A673 (cell line): ENCODE measurements around the gene SCAF1. TPM values are rescaled to one million over a fixed set of nuclear protein-coding genes. Genes with fewer than 3 reads are reported as not detected.

Source experiments
- BruUV-seq: library from RNA; stranded (reverse); fragments of 400-500 nt; replicated peaks from 2 replicates; lab custom pipeline; 2021; lab: Mats Ljungman, UMichigan
- CTCF ChIA-PET: fragments of 300-600 bp; sonication (Branson Sonifier 250); formaldehyde crosslinking; loops from one replicate; lab custom pipeline; 2022; ENCODE audit warnings: antibody characterized with exemption; lab: Charles Lee
- POLR2A ChIA-PET: fragments of 300-600 bp; sonication (Branson Sonifier 250); formaldehyde crosslinking; loops from one replicate; lab custom pipeline; 2022; ENCODE audit warnings: antibody characterized with exemption; ENCODE audit not compliant: low non-redundant PET; lab: Charles Lee
- DNase-seq: peaks from one replicate; pipeline ENCODE4 v3.0.0-alpha.2; 2015; ENCODE audit warnings: low spot score
- H3K27ac ChIP-seq: fragments of 200-600 bp; sonication (generic); 2 replicates; pipeline ENCODE4 v1.5.1; 2016; ENCODE audit warnings: mixed run types, low read depth, mild to moderate bottlenecking, mixed read lengths, antibody characterized with exemption, low read length; ENCODE audit not compliant: poor library complexity, severe bottlenecking
- H3K27me3 ChIP-seq: fragments of 200-600 bp; sonication (generic); replicated peaks from 2 replicates; pipeline ENCODE4 v1.6.1; 2017; ENCODE audit warnings: mixed run types, low read depth, mild to moderate bottlenecking, mixed read lengths, antibody characterized with exemption, low read length; ENCODE audit not compliant: insufficient read depth, poor library complexity
- H3K36me3 ChIP-seq: fragments of 200-600 bp; sonication (generic); 2 replicates; pipeline ENCODE4 v1.6.1; 2016; ENCODE audit warnings: mixed run types, mild to moderate bottlenecking, mixed read lengths, antibody characterized with exemption, low read length; ENCODE audit not compliant: insufficient read depth, poor library complexity, severe bottlenecking
- H3K4me1 ChIP-seq: fragments of 200-600 bp; sonication (generic); 2 replicates; pipeline ENCODE4 v1.6.1; 2017; ENCODE audit warnings: mixed run types, mild to moderate bottlenecking, mixed read lengths, antibody characterized with exemption, low read length; ENCODE audit not compliant: insufficient read depth, poor library complexity, severe bottlenecking
- H3K4me3 ChIP-seq: fragments of 200-600 bp; sonication (generic); 2 replicates; pipeline ENCODE4 v1.5.1; 2016; ENCODE audit warnings: low read depth, mixed run types, mild to moderate bottlenecking, mixed read lengths, low read length; ENCODE audit not compliant: poor library complexity, severe bottlenecking
- H3K9me3 ChIP-seq: fragments of 200-600 bp; sonication (generic); 2 replicates; pipeline ENCODE4 v1.6.1; 2016; ENCODE audit warnings: mixed run types, low read depth, mild to moderate bottlenecking, mixed read lengths, antibody characterized with exemption, low read length; ENCODE audit not compliant: poor library complexity, severe bottlenecking
- EZH2 ChIP-seq: fragments of 200-600 bp; sonication (generic); IDR thresholded peaks from 2 replicates; pipeline ENCODE4 v1.6.1; 2017; ENCODE audit warnings: borderline replicate concordance, low read depth, mild to moderate bottlenecking, mixed read lengths, antibody characterized with exemption, low read length; ENCODE audit not compliant: poor library complexity, severe bottlenecking
- intact Hi-C: fragments of 100-400 bp; cut with micrococcal nuclease; formaldehyde crosslinking; loops from one replicate; pipeline ENCODE4 v1.10.0; 2022; ENCODE audit not compliant: unreplicated experiment
- total RNA-seq: library from RNA; stranded (reverse); gene quantifications from 2 replicates; pipeline ENCODE4 v1.2.3, GENCODE V29; 2021
- TF ChIP-seq, protein P1 (sequence below): fragments of 300-800, 200-600 bp; sonication (generic); conservative IDR thresholded peaks from 2 replicates; pipeline ENCODE4 v1.5.1; 2017; ENCODE audit warnings: low read depth, mild to moderate bottlenecking, antibody characterized with exemption, low read length, moderate library complexity, mixed read lengths

SCAF1 gene
- total RNA-seq, 1 experiment from 2014 or later, result 98.2 TPM

DNA sequence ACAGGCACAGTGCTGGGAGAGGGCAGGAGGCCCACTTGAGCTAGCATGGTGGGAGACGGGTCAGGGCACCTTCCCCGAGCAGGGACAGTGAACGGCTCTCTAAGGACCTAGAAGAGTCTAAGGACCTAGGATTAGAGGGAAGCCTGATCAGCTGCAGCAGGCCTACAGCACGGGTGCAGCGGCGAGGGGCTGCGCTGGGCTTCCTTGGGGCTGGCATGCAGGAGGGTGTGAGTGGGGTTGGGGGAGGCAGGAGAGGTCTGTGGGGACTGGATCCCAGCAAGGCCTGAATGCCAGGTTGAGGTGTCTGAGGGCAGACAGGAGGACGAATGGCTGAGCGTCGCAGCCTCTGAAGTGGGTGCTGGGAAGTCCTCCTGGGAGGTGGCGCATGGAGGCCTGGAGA lies 3.6 kb downstream of the SCAF1 start:
- no peak overlapping the region for H3K4me3 ChIP-seq
- BruUV-seq, result no TSS peak
- no peaks in the 10 kb centered on the region for H3K9me3 ChIP-seq
- TF ChIP-seq, protein P1, sequence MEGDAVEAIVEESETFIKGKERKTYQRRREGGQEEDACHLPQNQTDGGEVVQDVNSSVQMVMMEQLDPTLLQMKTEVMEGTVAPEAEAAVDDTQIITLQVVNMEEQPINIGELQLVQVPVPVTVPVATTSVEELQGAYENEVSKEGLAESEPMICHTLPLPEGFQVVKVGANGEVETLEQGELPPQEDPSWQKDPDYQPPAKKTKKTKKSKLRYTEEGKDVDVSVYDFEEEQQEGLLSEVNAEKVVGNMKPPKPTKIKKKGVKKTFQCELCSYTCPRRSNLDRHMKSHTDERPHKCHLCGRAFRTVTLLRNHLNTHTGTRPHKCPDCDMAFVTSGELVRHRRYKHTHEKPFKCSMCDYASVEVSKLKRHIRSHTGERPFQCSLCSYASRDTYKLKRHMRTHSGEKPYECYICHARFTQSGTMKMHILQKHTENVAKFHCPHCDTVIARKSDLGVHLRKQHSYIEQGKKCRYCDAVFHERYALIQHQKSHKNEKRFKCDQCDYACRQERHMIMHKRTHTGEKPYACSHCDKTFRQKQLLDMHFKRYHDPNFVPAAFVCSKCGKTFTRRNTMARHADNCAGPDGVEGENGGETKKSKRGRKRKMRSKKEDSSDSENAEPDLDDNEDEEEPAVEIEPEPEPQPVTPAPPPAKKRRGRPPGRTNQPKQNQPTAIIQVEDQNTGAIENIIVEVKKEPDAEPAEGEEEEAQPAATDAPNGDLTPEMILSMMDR, result no peak
- TF ChIP-seq EZH2, result no peak
- CTCF ChIA-PET, result no interaction called here
- H3K27ac ChIP-seq, result peak overlapping the region; percentile 26
- POLR2A ChIA-PET, result no interaction called here
- H3K36me3 ChIP-seq, result peaks cover 42% of the 10 kb centered on the region
- H3K4me1 ChIP-seq, result peaks cover 20% of the 10 kb centered on the region
- no peaks in the 10 kb centered on the region for H3K27me3 ChIP-seq
- intact Hi-C loops, result no loop called here
- no peak for DNase-seq

DNA sequence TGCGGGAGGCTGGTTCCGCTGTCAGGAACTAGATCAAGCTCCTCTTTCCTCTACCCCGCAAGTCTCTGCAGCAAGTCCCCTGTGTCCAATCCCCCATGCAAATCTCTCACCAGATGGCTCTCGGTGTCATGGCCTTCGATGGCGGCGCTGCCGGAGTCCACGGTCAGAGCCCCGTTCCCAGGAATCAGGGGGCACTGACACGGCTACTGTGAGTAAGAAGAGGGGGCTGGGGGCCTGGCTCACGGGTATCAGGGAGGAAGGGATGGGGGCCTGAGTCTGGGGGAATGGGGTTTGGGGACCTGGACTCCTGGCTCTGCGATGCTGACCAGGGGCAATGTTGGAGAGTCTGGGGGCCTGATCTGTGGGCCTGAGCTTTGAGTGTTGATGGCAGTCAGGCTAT lies 4.0 kb downstream of the SCAF1 start:
- ChIA-PET POLR2A (no interaction called here), CTCF (no interaction called here)
- H3K4me1 ChIP-seq, result peaks cover 17% of the 10 kb centered on the region

DNA sequence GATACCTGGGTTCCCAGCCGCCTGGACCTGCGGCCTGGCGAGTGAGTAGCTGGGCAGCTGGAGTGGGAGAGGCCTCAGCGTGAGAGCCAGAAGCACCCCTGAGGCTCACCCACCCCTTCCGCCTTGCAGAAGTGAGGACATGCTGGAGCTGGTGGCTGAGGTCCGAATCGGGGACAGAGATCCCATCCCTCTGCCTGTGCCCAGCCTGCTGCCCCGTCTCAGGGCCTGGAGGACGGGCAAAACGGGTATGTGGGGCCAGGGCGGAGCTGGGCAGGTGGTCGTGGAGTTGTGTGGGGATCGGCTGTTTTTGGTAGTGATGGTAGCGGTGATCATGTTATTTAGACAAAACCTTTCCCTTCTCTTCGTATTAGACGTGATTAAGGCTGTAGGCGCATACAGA lies 4.6 kb downstream of the SCAF1 start:
- TF ChIP-seq EZH2, result no peak
- TF ChIP-seq, protein P1, result no peak
- DNase-seq, result no peak
- Histone ChIP-seq H3K9me3 (no peaks in the 10 kb centered on the region), H3K4me3 (no peak overlapping the region), H3K27me3 (no peaks in the 10 kb centered on the region), H3K27ac (peak overlapping the region; percentile 26), H3K36me3 (peaks cover 49% of the 10 kb centered on the region), H3K4me1 (peaks cover 11% of the 10 kb centered on the region)
- intact Hi-C loops, result no loop called here
- ChIA-PET CTCF (no interaction called here), POLR2A (no interaction called here)
- no TSS peak for BruUV-seq

More for the DNA sequence above, 4.0 kb downstream of the SCAF1 start:
- Histone ChIP-seq H3K27ac (peak overlapping the region; percentile 26), H3K4me3 (no peak overlapping the region), H3K27me3 (no peaks in the 10 kb centered on the region), H3K9me3 (no peaks in the 10 kb centered on the region), H3K36me3 (peaks cover 43% of the 10 kb centered on the region)
- no TSS peak for BruUV-seq
- no peak for TF ChIP-seq EZH2
- TF ChIP-seq, protein P1, result no peak
- DNase-seq, result no peak
- intact Hi-C loops, result no loop called here
